CD4-positive, alpha-beta memory T cell (primary cell): ENCODE data around the gene EHD2. TPM values are rescaled to one million over a fixed set of nuclear protein-coding genes. Genes with fewer than 3 reads are reported as not detected.

ENCODE experiments used
- CTCF ChIA-PET: fragments of 350-600 bp; sonication (Branson Sonifier 250); formaldehyde crosslinking; loops from one replicate; lab custom pipeline; 2021; ENCODE audit warnings: inconsistent platforms; ENCODE audit not compliant: partially characterized antibody; lab: Charles Lee
- POLR2A ChIA-PET: fragments of 350-600 bp; sonication (Branson Sonifier 250); formaldehyde crosslinking; loops from one replicate; lab custom pipeline; 2021; ENCODE audit not compliant: partially characterized antibody; lab: Charles Lee
- DNase-seq, 5 donors: peaks; one replicate each; pipeline versions ENCODE4 v3.0.0 to v3.0.0-alpha.2; 2020 to 2022; ENCODE audit warnings: mixed read lengths in 1 of 5
- H3K27ac ChIP-seq: one replicate; pipeline ENCODE4 v1.7.0; 2013; ENCODE audit warnings: low read depth, low read length
- H3K27me3 ChIP-seq: 2 replicates; pipeline ENCODE4 v1.7.0; 2013; ENCODE audit warnings: mild to moderate bottlenecking, low read length, moderate library complexity; ENCODE audit not compliant: insufficient read depth
- H3K36me3 ChIP-seq: 2 replicates; pipeline ENCODE4 v1.7.0; 2013; ENCODE audit warnings: mild to moderate bottlenecking, low read length, moderate library complexity; ENCODE audit not compliant: insufficient read depth
- H3K4me1 ChIP-seq: 2 replicates; pipeline ENCODE4 v1.7.0; 2013; ENCODE audit warnings: mild to moderate bottlenecking, low read length, moderate library complexity; ENCODE audit not compliant: insufficient read depth
- H3K4me3 ChIP-seq, 2 donors: one replicate each; pipeline ENCODE4 v1.7.0; 2013; ENCODE audit warnings: low read length in 2 of 2, mild to moderate bottlenecking in 1 of 2
- H3K9me3 ChIP-seq, 2 donors: one replicate each; pipeline ENCODE4 v1.7.0; 2013; ENCODE audit warnings: low read length in 2 of 2, control low read depth in 1 of 2; ENCODE audit not compliant: control insufficient read depth in 1 of 2
- H3K27ac Mint-ChIP-seq, 7 donors: one replicate each; pipeline ENCODE4 v1.8.0; 2020 to 2021; ENCODE audit warnings: mixed read lengths in 7 of 7, mild to moderate bottlenecking in 6 of 7, inconsistent platforms in 3 of 7, moderate library complexity in 3 of 7
- H3K27me3 Mint-ChIP-seq, 2 donors: one replicate each; pipeline ENCODE4 v1.8.0; 2020 to 2021; ENCODE audit warnings: mixed read lengths in 2 of 2
- H3K36me3 Mint-ChIP-seq, 2 donors: one replicate each; pipeline ENCODE4 v1.8.0; 2020 to 2021; ENCODE audit warnings: mixed read lengths in 2 of 2, inconsistent platforms in 1 of 2, mild to moderate bottlenecking in 1 of 2
- H3K4me1 Mint-ChIP-seq, 4 donors: one replicate each; pipeline ENCODE4 v1.8.0; 2020 to 2021; ENCODE audit warnings: mixed read lengths in 4 of 4, mild to moderate bottlenecking in 1 of 4
- H3K4me3 Mint-ChIP-seq, 8 donors: one replicate each; pipeline ENCODE4 v1.8.0; 2020 to 2021; ENCODE audit warnings: mixed read lengths in 8 of 8, mild to moderate bottlenecking in 7 of 8, moderate library complexity in 6 of 8, inconsistent platforms in 3 of 8
- H3K9me3 Mint-ChIP-seq, 8 donors: one replicate each; pipeline ENCODE4 v1.8.0; 2020 to 2021; ENCODE audit warnings: mixed read lengths in 8 of 8, mild to moderate bottlenecking in 5 of 8, inconsistent platforms in 3 of 8, moderate library complexity in 1 of 8
- intact Hi-C: fragments of 100-400 bp; cut with micrococcal nuclease; formaldehyde crosslinking; loops from one replicate; pipeline ENCODE4 v1.15.1; 2023
- polyA plus RNA-seq, 2 donors: library from polyadenylated mRNA; unstranded; fragments of 300-500 nt; fragmentation: Illumina TruSeq; gene quantifications; one replicate each; pipeline ENCODE4 v1.2.3, GENCODE V29; 2021
- total RNA-seq, 2 experiments: library from RNA; stranded (reverse); gene quantifications; one replicate each; pipeline ENCODE4 v1.2.3, GENCODE V29; 2021

Gene EHD2
- total and polyA plus RNA-seq, 4 experiments from 2014 or later: not detected

DNA sequence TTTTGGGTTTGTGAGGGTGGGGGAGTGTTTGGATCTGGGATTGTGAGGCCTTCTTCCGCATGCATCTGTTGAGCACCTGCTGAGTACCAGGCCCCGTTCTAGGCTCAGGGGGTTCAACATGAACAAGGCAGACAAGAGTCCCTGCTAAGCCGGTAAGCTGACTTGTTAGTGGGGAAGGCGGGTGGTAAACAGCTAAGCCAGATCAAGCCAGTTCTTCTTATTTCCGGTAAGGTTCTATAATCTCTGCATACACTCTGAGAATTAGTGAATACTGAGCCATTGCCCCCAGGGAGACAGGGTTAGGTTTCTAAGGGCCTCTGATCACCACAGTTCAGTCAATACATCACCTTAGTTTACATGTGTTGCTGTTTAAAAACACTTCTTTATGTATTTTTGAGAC, 9.9 kb upstream of the EHD2 start:
- ChIA-PET CTCF (interaction anchor here (1.3 to 15.5 kb wide), 2 partner anchors 34 to 266 kb away, joined by 3 to 293 read pairs; no protein-coding TSS in a partner anchor), POLR2A (no interaction called here)
- Mint-ChIP-seq H3K4me1 (peaks cover 0 to 7% (median 3%) of the 10 kb centered on the region in 4 donors), H3K36me3 (peaks cover 20 to 23% of the 10 kb centered on the region in 2 donors), H3K4me3 (no peak overlapping the region), H3K27me3 (peaks cover 0 to 7% of the 10 kb centered on the region in 2 donors), H3K9me3 (no peaks in the 10 kb centered on the region), H3K27ac (no peak overlapping the region)
- Histone ChIP-seq H3K27ac (no peak overlapping the region), H3K4me3 (no peak overlapping the region), H3K9me3 (no peaks in the 10 kb centered on the region), H3K27me3 (no peaks in the 10 kb centered on the region), H3K4me1 (no peaks in the 10 kb centered on the region), H3K36me3 (peaks cover 17% of the 10 kb centered on the region)
- DNase-seq: no peak
- intact Hi-C loops: no loop called here

DNA sequence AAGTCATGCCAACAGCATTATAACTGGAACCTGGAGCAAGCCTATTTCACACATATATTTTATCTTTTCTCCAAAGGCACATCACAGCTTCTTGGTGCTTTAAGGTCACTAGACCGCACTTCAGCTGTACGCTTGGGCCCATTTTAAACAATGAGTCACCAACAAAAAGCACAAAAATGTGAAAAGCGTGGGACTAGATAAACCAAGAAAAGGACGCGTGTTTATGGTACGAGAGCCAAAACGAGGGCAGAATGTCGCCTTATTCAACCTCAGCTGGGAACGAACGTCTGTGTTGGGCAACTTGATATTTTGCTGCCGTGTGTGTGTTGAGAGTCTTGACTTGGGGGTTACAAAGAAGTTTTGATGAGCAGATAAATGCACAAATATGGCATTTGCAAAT, 9.2 kb upstream of the EHD2 start:
- H3K36me3 ChIP-seq: peaks cover 11% of the 10 kb centered on the region
- Mint-ChIP-seq H3K27ac (no peak overlapping the region), H3K27me3 (peaks cover 0 to 7% of the 10 kb centered on the region in 2 donors), H3K4me1 (peaks cover 0 to 7% (median 3%) of the 10 kb centered on the region in 4 donors), H3K36me3 (peaks cover 20 to 23% of the 10 kb centered on the region in 2 donors), H3K4me3 (no peak overlapping the region), H3K9me3 (no peaks in the 10 kb centered on the region)
- H3K27me3 ChIP-seq: no peaks in the 10 kb centered on the region
- no peaks in the 10 kb centered on the region for H3K9me3 ChIP-seq
- intact Hi-C loops: no loop called here
- H3K4me1 ChIP-seq: no peaks in the 10 kb centered on the region
- POLR2A ChIA-PET: no interaction called here
- CTCF ChIA-PET: interaction anchor here (1.3 to 15.5 kb wide), 2 partner anchors 33 to 267 kb away, joined by 3 to 293 read pairs; no protein-coding TSS in a partner anchor
- H3K27ac ChIP-seq: no peak overlapping the region
- DNase-seq: no peak
- H3K4me3 ChIP-seq: no peak overlapping the region

DNA sequence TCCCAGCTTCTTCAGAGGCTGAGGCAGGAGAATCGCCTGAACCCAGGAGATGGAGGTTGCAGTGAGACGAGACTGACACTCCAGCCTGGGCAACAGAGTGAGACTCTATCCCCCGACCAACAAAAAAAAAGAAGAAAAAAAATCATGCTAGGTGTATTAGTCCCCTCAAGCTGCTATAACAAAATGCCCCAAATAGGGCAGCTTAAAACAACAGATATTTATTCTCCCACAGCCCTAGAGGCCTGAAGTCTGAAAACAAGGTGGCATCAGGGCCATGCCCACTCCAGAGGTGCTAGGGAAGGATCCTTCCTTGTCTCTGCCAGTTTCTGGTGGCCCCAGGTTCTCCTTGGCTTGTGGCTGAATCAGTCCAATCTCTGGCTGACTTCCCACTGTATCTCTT, 8.6 kb upstream of the EHD2 start:
- Mint-ChIP-seq H3K4me3 (no peak overlapping the region), H3K27ac (no peak overlapping the region), H3K9me3 (no peaks in the 10 kb centered on the region), H3K36me3 (peaks cover 19 to 23% of the 10 kb centered on the region in 2 donors), H3K4me1 (peaks cover 0 to 7% (median 3%) of the 10 kb centered on the region in 4 donors), H3K27me3 (peaks cover 0 to 7% of the 10 kb centered on the region in 2 donors)
- Histone ChIP-seq H3K27ac (no peak overlapping the region), H3K36me3 (peaks cover 6% of the 10 kb centered on the region), H3K4me1 (no peaks in the 10 kb centered on the region), H3K9me3 (no peaks in the 10 kb centered on the region), H3K27me3 (no peaks in the 10 kb centered on the region), H3K4me3 (no peak overlapping the region)
- intact Hi-C loops: no loop called here
- no peak for DNase-seq
- CTCF ChIA-PET: interaction anchor here (0.8 to 15.5 kb wide), 3 partner anchors 33 to 268 kb away, joined by 3 to 293 read pairs (median 3); no protein-coding TSS in a partner anchor
- POLR2A ChIA-PET: no interaction called here

DNA sequence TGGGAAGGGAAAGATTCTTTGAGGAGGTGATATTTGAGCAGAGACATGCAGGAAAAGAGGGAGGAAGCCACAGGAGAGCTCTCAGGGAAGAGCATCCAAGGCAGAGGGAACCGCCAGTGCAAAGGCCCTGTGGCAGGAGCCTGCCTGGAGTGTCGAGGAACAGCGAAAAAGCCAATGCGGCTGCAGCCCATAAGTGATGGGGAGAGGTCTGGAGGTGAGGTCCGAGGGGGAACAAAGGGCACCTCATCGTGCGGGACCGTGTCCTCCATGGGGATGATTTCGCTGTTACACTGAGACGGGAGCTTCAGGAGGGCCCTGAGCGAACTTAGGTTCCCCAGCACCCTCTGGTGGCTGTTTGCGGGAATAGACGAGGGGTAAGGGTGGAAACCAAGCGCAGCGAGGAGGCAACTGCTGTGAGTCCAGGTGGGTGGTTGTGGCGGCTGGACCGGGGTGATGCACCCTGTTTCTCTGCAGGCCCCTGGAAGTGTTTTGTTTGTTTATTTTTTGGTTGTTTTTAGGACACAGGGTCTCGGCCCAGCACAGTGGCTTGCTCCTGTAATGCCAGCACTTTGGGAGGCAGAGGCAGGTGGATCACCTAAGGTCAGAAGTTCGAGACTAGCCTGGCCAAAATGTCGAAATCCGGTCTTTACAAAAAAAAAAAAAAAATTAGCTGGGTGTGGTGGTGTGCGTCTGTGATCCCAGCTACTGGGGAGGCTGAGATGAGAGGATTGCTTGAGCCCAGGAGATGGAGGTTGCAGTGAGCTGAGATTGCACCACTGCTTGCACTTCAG, 5.9 kb upstream of the EHD2 start:
- Mint-ChIP-seq H3K27ac (peak overlapping the region in 2 of 7 donors; percentile 24 to 27), H3K4me1 (peaks cover 0 to 7% (median 3%) of the 10 kb centered on the region in 4 donors), H3K36me3 (peaks cover 10 to 12% of the 10 kb centered on the region in 2 donors), H3K9me3 (no peaks in the 10 kb centered on the region), H3K27me3 (peaks cover 6 to 15% of the 10 kb centered on the region in 2 donors), H3K4me3 (no peak overlapping the region)
- H3K9me3 ChIP-seq: no peaks in the 10 kb centered on the region
- no peaks in the 10 kb centered on the region for H3K4me1 ChIP-seq
- POLR2A ChIA-PET: interaction anchor here (0.6 to 2.2 kb wide), 8 partner anchors 97 to 272 kb away, joined by 3 to 10 read pairs (median 3); partner anchors contain the start of gene KPTN
- peak; percentile 62 to 70 (median 68) for DNase-seq
- H3K27me3 ChIP-seq: no peaks in the 10 kb centered on the region
- no peak overlapping the region for H3K4me3 ChIP-seq
- intact Hi-C loops: loop anchor here (1.0 kb wide), 1 partner anchor 271 kb away; no protein-coding TSS in a partner anchor
- H3K27ac ChIP-seq: no peak overlapping the region
- no peaks in the 10 kb centered on the region for H3K36me3 ChIP-seq
- CTCF ChIA-PET: interaction anchor here (0.5 to 15.5 kb wide), 22 partner anchors 9 to 429 kb away, joined by 3 to 293 read pairs (median 4); partner anchors contain the start of genes KPTN and NAPA

DNA sequence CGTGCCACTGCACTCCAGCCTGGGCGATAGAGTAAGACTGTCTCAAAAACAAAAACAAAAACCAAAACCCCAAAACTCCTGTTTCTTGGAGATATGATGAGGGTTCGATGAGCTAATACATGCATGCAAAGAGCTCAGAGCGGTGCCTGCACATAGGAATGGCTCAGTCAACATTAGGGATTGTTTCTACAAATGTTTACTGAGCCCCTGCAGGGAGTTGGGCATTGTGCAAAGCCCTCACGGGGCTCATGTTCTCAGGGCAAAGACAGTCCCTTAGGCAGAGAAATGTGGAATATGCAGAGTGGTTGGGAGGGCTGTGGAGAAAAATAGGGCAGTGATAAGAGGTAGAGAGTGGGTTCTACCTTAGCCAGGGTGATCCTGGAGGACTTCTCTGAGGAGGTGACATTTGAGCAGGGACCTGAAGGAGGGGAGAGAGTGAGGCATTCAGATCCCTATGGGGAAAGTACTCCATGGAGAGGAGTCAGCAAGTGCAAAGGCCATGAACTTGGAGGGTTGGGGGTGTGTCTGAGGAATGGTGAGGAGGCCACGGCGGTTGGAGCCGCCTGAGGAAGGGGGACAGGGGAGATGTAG, 1.5 kb upstream of the EHD2 start:
- ChIA-PET CTCF (interaction anchor here (1.3 to 15.5 kb wide), 6 partner anchors 12 to 321 kb away, joined by 3 to 293 read pairs (median 13); partner anchors contain the start of gene NOP53), POLR2A (no interaction called here)
- Histone ChIP-seq H3K4me1 (peaks cover 4% of the 10 kb centered on the region), H3K27me3 (no peaks in the 10 kb centered on the region), H3K36me3 (no peaks in the 10 kb centered on the region), H3K9me3 (no peaks in the 10 kb centered on the region), H3K27ac (no peak overlapping the region), H3K4me3 (no peak overlapping the region)
- intact Hi-C loops: no loop called here
- Mint-ChIP-seq H3K27ac (peak overlapping the region in 2 of 7 donors; percentile 16 to 41), H3K27me3 (peaks cover 26 to 36% of the 10 kb centered on the region in 2 donors), H3K9me3 (peaks cover 0 to 17% (median 5%) of the 10 kb centered on the region in 8 donors), H3K36me3 (peaks cover 0 to 4% of the 10 kb centered on the region in 2 donors), H3K4me1 (peaks cover 2 to 7% (median 4%) of the 10 kb centered on the region in 4 donors), H3K4me3 (no peak overlapping the region)
- no peak for DNase-seq

DNA sequence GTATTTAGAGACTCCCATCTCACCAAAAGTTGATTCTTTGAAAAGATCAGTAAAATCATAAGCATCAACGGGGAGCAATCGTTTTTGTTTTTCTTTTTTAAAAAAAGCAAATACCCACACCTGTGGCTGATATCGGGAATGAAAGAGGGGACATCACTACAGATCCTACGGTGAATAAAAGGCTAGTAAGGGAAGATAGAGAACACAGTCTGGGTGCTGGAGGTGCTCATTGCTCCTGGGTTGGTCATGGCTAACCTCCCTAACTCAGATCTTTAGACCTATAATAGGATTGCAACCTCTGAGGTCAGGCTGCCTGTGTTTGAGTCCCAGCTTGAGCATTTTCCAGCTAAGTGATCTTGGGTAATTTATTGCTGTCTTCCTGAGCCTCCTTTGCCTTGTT, 1.1 kb downstream of the EHD2 start:
- intact Hi-C loops: no loop called here

More for the DNA sequence above, 1.1 kb downstream of the EHD2 start:
- Mint-ChIP-seq H3K4me1 (peaks cover 0 to 3% (median 2%) of the 10 kb centered on the region in 4 donors), H3K27ac (no peak overlapping the region), H3K4me3 (peak overlapping the region in 1 of 8 donors; percentile 61), H3K36me3 (peaks cover 0 to 4% of the 10 kb centered on the region in 2 donors), H3K27me3 (peaks cover 28 to 33% of the 10 kb centered on the region in 2 donors), H3K9me3 (peaks cover 0 to 17% (median 5%) of the 10 kb centered on the region in 8 donors)
- peaks cover 4% of the 10 kb centered on the region for H3K4me1 ChIP-seq
- no peaks in the 10 kb centered on the region for H3K27me3 ChIP-seq
- ChIA-PET POLR2A (no interaction called here), CTCF (interaction anchor here (1.3 to 15.5 kb wide), 4 partner anchors 9 to 287 kb away, joined by 3 to 293 read pairs (median 24); partner anchors contain the start of gene NOP53)
- no peaks in the 10 kb centered on the region for H3K36me3 ChIP-seq
- H3K27ac ChIP-seq: no peak overlapping the region
- no peaks in the 10 kb centered on the region for H3K9me3 ChIP-seq
- DNase-seq: no peak
- no peak overlapping the region for H3K4me3 ChIP-seq
